NCI-H1436 treated with DMSO at 0.1 percent for 48 hours (cell line): Measurements from ENCODE around the gene CTAGE6.
"Not testable (repeated sequence)": the region's sequence is repeated elsewhere in the genome, so short reads cannot be mapped to it uniquely, and the experiment has no call there.

Source experiments
- DNase-seq: peaks from one replicate; lab custom pipeline; 2025; lab: John Stamatoyannopoulos, UW

Gene CTAGE6

GRCh38 chr7:143757596-143757995 is at the start of gene CTAGE6:
Gene CTAGE6, minus strand, starts transcription at chr7:143757696. Its CDS starts 38 bp downstream, at chr7:143757658.
- not testable (repeated sequence) for DNase-seq

GRCh38 chr7:143806664-143807071 is 49.2 kb upstream of the CTAGE6 start:
- not testable (repeated sequence) for DNase-seq

DNA sequence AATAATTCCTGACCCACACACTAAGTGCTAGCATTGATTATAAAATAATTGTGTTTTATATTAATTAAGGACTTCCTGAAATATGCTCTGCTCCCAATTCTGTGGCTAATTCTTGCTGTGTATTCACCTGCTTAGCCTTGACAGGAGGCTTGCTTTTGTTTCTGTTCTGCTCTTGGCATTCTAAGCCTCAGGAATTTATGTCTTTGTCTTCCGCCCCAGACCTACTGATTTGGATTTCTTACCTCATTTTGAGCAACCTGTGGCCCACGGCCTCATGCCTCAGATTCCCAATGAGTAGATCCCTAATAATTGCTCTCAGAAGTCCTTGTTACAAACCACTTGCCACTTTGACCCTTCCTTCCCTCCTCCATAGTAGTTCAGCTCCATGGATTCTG is 40.4 kb upstream of the CTAGE6 start:
- DNase-seq = not testable (repeated sequence)

DNA sequence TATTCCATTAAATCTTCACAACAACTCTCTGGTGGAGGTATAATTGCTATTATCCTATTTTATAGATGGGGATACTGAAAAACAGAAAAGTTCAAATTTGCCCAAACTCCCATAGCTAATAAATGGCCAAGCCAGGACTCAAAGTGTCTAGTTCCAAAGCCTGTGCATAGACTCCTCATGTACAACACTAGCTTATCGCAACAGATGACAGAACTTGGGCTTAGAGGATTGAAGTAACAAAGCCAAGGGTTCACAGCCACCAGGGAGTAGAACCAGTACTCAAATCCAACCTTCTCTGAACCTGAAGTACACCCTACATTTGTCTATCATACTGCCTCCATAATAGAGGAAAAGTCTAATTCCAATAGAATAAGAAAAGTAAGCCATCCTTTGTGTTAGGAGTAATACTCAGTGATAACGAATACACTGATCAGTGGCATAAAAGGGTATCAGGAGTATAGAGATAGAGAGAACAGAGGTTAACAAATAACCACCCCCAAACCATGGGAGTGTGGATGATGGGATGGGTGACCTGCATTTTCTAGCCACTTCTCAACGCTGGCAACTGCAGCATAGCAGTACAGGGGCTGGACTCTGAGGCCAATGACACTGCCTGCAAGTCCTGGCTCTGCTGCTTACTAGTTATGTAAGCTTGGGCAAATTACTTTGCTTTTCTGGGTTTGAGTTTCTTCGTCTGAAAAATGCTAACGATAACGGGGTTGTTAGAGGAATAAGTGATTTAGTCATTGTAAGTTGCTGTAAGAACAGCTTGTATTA is 39.8 kb upstream of the CTAGE6 start:
- not testable (repeated sequence) for DNase-seq

DNA sequence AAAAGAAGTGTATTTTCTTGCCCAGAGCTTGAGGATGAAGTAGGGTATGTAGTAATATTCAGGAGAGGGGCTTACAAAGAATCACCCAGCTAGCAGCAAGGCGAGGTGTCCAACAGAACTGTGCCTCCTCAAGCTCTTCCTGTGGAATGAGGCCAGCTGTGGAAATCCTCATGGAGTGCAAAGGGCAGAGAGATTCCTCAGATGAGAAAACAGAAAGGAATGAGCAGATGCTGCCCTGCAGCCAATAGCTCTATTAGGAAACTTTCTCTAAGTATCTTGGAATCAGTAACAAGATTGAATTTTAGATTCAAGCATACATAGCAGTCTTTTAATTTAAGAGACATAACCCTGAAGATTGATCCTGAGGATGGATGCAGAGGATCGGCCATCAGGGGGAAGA is 38.2 kb upstream of the CTAGE6 start:
- not testable (repeated sequence) for DNase-seq

DNA sequence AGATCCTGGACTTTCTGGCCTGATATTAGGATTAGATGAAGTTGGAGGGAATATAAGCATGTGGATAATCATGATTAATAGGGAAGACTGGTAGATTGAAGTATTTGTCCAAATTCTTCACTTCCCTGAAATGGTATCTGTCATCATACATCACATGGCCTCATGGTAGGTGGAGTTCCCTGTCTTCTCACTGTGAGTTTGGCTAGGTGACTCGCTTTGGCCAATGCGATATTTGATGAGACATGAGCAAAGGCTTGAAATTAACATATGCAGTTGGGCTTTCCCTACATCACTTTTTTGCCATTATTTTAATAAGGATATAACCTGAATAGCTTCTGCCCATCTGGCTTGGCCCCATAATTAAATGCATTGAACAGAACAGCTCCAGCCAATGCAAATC is 35.1 kb upstream of the CTAGE6 start:
- not testable (repeated sequence) for DNase-seq

DNA sequence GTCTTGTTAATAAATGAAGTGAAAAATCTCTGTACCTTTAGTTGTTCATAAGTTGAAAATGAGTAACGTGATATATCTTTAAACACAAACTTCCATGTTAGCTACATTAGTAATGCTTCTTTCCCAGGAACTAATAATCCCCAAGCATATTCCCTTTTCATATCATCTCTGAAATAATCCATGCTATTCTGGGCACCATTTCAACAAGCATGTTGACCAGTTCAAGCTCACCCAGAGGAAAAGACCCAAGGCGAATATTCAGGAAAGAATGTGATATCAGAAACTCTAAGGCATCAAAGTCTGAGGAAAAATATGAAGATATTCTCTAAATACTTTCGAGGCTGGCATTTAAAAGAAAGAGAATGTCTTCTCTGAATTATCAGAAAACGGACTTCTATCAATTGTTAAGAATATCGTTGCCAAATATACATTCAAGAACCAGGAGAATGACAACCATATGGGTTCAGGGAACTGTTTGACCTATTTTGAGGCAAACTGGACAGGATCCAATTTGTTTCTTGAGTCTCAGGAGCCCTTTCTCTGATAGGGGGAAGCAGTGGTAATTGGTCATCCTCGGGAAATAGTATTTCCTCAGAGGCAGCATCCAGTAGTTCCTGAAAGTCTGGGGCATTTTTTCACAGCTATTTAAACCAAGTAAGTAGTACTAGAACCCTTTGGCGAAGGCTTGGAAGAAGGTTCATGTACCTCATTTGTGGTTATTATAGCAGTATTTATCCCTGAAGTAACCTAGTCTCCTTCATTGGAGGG is 28.1 kb upstream of the CTAGE6 start:
- not testable (repeated sequence) for DNase-seq

DNA sequence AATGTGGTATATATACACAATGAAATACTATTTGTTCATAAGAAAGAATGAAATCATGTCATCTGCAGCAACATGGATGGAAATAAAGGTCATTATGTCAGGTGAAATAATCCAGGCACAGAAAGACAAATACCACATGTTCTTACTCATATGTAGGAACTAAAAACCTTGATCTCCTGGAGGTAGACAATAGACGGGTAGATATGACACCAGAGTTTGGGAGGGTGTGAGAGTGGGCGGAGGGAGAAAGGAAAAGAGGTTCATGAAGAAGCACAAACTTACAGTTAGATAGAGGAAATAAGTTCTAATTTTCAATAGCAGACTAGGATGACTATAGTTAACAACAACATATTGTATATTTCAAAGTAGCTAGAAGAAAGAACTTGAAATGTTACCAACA is 22.1 kb upstream of the CTAGE6 start:
- DNase-seq = not testable (repeated sequence)

DNA sequence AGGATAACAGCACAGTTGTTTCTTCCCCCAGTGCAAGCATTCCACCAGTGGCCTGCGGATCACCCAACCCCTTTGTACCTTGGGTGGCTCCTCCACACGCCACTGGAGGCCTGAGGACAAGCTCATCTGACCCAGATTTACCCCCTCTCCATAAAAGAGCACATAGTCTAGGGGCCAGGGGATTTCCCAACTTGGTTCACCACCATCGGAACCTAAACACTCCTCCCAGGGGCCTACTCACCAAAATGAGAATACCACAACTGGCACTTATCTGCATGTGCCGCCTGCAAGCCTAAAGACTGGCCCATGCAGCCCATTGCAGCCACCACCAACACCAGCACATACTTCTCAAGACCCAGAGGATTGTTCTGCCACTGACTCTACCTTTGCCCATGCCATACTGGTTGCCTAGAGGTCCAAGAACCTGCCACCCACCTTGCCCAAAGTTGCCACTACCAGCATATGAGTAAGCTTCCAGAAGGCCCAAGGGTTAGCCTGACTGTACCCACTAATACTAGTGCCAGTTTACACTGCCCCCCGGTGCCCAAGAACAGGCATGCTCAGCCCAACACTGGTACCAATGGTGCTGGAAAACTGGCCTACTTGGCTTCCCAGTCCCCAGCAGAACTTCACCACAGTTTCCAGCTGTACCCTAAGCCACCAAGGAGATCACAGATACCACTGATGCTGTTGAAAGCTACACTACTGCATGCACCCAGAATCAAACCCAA is 15.4 kb upstream of the CTAGE6 start:
- not testable (repeated sequence) for DNase-seq

DNA sequence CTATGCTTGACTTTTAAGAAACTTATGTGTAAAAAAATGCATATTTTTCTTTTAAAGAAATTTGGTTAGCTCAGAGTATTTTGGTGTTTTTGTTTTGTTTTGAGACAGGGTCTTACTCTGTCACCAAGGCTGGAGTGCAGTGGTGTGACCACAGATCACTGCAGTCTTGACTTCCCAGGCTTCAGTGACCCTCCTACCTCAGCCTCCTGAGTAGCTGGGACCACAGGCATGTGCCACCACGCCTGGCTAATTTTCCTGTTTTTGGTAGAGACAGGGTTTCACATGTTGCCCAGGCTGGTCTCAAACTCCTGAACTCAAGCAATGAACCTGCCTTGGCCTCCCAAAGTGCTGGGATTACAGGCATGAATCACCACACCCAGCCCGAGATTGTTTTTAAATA is 10.0 kb upstream of the CTAGE6 start:
- DNase-seq = not testable (repeated sequence)

GRCh38 chr7:143765678-143766077 is 8.2 kb upstream of the CTAGE6 start:
- not testable (repeated sequence) for DNase-seq

DNA sequence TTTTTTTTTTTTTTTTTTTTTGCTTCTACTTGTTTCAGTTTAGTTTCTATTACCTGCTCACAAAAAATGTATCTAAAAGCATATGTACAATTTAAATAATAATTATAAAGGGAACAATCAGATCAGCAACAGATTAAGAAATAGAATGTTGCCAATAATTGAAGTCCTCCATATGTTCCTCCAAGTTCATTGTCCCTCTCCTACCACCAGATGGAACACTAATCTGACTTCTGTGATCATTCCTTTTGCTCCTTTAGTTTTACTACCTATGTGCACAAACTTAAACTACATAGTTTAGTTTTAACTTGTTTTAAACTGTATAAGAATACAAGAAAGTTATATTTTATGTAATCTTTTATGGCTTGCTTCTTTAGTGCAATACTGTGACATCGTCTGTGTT is 5.6 kb upstream of the CTAGE6 start:
- DNase-seq = not testable (repeated sequence)

DNA sequence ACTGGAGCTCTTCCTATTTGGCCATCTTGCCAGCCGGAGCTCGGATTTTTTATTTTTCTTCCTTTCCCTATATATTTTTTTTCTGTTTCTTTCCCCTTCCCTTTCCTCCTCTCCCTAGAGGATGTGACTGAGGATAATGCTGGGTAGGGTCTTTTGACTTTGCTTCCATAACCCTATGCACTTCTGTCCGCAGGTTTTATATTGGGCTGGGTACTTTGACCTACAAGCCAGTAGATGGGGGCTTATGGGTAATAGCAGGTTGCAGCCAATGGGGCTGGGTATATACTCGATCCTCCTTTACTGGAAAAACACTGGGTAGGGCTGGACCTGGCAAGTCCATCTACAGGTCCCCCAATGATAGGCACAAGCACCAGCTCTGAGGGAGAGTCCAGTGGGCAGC is 12.2 kb downstream of the CTAGE6 start:
- DNase-seq = not testable (repeated sequence)

DNA sequence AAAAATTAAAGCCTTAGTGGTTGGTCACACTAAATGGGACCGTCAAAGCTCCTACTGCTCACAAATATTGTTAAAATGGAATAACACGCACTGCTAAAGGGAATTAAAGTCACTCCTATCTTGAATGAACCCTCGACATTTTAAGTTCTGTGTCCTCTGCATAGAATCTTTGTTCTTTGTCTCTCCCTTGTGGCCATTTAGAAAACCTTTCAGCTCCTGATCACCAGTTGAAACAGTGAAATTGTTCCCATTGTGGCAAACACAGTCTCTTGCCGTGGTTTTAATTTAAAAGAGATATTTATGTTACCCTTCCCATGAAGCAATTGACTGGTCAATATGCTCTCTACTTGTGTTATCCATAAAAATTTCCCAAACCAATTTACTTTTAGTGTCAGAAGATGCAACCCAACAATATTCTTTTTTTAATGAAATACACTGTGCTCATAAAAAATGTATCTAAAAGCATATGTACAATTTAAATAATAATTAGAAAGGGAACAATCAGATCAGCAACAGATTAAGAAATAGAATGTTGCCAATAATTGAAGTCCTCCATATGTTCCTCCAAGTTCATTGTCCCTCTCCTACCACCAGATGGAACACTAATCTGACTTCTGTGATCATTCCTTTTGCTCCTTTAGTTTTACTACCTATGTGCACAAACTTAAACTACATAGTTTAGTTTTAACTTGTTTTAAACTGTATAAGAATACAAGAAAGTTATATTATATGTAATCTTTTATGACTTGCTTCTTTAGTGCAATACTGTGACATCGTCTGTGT is 20.3 kb downstream of the CTAGE6 start:
- DNase-seq = not testable (repeated sequence)

DNA sequence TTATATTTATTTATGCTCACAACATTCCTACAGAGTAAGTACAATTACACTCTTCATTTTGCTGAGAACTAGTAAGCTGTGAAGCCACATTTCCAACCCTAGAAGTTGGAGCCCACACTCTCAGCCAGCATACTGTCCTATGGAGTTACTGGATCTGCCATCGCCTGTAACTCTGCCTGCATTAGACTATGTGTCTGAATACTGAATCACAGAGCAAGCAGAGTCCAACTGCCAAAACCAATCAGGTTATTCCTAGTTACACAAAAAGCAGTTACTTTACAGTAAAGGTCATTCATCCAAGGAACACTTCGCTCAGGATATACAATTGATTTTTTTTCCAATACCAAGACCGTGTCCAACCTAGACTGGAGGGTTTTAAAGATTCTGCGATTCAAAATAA is 21.5 kb downstream of the CTAGE6 start:
- no peak for DNase-seq

- no peak for DNase-seq
Observed at GRCh38 chr7:143733876-143734275, 23.6 kb downstream of the CTAGE6 start.

DNA sequence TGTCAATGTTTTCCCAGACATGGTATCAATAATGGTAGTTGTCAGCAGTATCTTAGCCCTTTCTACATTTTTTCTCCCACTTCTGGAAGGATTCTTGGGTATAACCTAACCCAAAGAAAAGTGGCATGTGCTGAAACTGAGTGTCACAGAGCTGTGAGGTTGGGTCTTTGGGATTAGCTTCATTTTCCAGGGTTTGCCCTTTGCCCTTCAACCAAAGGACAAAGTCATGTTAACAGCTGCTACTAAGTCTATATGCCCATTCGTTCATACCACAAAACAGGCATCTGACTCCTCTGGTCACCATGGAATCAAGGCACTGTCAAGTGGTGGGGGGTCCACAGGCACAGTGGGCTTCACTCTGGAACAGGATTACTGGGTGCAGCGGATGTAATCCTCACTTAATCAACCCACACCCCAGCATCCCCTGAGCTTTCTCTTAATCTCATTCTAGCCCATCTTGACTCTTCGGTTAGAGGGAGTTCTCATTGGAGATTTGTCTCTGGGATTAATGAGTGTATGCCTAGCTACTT is 29.1 kb downstream of the CTAGE6 start:
- DNase-seq = no peak

GRCh38 chr7:143727561-143727960 is 29.9 kb downstream of the CTAGE6 start:
- DNase-seq = not testable (repeated sequence)

DNA sequence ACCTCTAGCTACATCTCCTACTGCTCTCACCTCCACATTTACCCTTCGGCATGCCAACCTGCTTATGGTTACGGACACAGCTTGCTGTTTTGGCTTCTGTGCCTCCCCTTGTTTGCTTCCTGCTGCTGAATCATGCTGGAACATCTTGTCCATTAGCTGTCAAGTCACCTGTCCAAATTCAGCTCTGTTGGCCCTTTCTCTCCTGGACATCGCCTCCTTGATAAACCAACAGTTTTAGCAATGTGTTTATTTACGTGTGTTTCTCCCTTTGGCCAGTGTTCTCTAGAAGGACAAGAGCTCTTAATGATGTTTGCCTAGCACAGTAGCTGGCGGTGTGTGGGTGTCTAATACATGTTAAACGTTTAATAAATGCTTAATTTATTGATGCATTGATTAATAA is 31.4 kb downstream of the CTAGE6 start:
- not testable (repeated sequence) for DNase-seq

DNA sequence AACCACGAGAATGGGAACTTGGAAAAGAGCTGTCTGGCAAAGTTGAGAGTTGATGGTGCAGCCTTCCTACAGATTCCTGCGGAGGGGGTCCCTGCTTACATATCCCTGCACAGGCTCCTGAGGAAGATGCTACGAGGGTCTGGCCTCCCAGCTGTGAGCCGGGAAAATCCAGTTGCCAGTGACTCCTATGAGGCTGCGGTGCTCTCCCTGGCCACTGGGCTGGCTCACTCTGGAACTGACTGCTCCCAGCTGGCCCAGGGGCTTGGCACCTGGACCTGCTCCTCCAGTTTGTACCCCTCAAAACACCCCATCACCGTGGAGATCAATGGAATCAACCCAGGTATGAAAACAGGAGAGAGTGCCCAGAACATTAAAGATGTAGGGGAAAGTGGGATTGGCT is 37.2 kb downstream of the CTAGE6 start:
- DNase-seq = not testable (repeated sequence)

DNA sequence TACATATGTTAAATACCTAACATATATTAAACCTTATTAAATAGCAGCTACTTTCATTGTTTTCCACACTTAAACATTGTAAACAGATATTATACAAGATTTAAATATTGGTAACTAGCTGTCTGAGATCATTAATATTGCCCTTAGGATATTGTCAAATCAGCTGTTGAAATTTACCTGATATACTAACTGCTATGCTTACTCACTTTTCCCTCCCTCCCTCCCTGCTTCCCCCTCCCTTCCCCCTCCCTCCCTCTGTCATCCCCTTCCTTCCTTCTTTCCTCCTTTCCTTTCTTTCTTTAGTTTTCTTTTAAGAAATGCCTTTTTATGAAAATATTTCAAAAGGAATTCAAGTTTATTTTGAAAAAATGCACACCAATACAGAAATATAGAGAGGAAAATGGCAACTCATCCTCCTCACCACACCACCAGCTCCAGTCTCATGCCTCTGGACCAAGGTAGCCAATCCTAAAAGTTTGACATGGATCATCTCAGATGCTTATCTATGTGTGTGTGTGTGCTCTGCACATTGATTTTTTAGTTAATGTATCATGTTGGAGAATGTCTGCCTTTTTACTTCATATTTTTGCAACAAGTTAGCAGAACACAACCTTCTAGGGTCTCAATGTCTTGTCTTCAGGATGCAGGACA is 41.8 kb downstream of the CTAGE6 start:
- DNase-seq = not testable (repeated sequence)
